Smooth muscle cell (in vitro differentiated cells): ENCODE measurements around the gene SHH. TPM values are rescaled to one million over a fixed set of nuclear protein-coding genes. Genes with fewer than 3 reads are reported as not detected.

Experiments
- DNase-seq: peaks from one replicate; lab custom pipeline; 2025; ENCODE audit not compliant: unreplicated experiment; lab: John Stamatoyannopoulos, UW
- H2AFZ ChIP-seq: fragments of 200-600 bp; sonication (generic); 2 replicates; pipeline ENCODE4 v1.6.0; 2016; ENCODE audit warnings: antibody characterized with exemption, low read depth, mild to moderate bottlenecking
- H3F3A ChIP-seq: fragments of 200-600 bp; sonication (generic); 2 replicates; pipeline ENCODE4 v1.6.0; 2017; ENCODE audit warnings: antibody characterized with exemption, low read depth
- H3K27ac ChIP-seq: fragments of 200-600 bp; sonication (generic); 2 replicates; pipeline ENCODE4 v1.5.1; 2016; ENCODE audit warnings: low read depth, mild to moderate bottlenecking
- H3K27me3 ChIP-seq: fragments of 200-600 bp; sonication (generic); 2 replicates; pipeline ENCODE4 v1.6.1; 2016; ENCODE audit warnings: low read depth, mild to moderate bottlenecking
- H3K36me3 ChIP-seq: fragments of 200-600 bp; sonication (generic); 2 replicates; pipeline ENCODE4 v1.5.1; 2016; ENCODE audit warnings: low read depth
- H3K4me1 ChIP-seq: fragments of 200-600 bp; sonication (generic); 2 replicates; pipeline ENCODE4 v1.5.1; 2016; ENCODE audit warnings: low read depth
- H3K4me2 ChIP-seq: fragments of 200-600 bp; sonication (generic); 2 replicates; pipeline ENCODE4 v1.6.0; 2016; ENCODE audit warnings: mild to moderate bottlenecking
- H3K4me3 ChIP-seq: fragments of 200-600 bp; sonication (generic); 2 replicates; pipeline ENCODE4 v1.5.1; 2016; ENCODE audit warnings: mild to moderate bottlenecking
- H3K79me2 ChIP-seq: fragments of 200-600 bp; sonication (generic); 2 replicates; pipeline ENCODE4 v1.6.0; 2016; ENCODE audit warnings: low read depth, mild to moderate bottlenecking
- H3K9ac ChIP-seq: fragments of 200-600 bp; sonication (generic); 2 replicates; pipeline ENCODE4 v1.6.0; 2016; ENCODE audit warnings: low read depth
- H3K9me3 ChIP-seq: fragments of 200-600 bp; sonication (generic); replicated peaks from 2 replicates; pipeline ENCODE4 v1.5.1; 2016; ENCODE audit warnings: low read depth
- H4K20me1 ChIP-seq: fragments of 200-600 bp; sonication (generic); 2 replicates; pipeline ENCODE4 v1.6.0; 2016; ENCODE audit warnings: low read depth
- CTCF ChIP-seq: fragments of 200-600 bp; sonication (generic); IDR thresholded peaks from 2 replicates; pipeline ENCODE4 v1.5.1; 2017; ENCODE audit warnings: borderline replicate concordance, mild to moderate bottlenecking, antibody characterized with exemption; ENCODE audit not compliant: insufficient read depth, poor library complexity, severe bottlenecking
- WGBS: methylation state at CpG from one replicate; pipeline ENCODE4 v1.1.7; 2016; ENCODE audit warnings: low lambda C conversion rate; 5-methylcytosine and 5-hydroxymethylcytosine counted together
- polyA plus RNA-seq: library from polyadenylated mRNA; unstranded; fragments of >200 nt; fragmentation: Nextera tagmentation; extraction: Ambion mirVana; gene quantifications from 2 replicates; pipeline ENCODE4 v1.2.1, GENCODE V29; 2016
- total RNA-seq: library from RNA; depleted of rRNA; stranded (reverse); fragments of >200 nt; gene quantifications from 2 replicates; pipeline ENCODE4 v1.2.3, GENCODE V29; 2014

SHH gene
- total and polyA plus RNA-seq, 2 experiments from 2014 or later: not detected

DNA sequence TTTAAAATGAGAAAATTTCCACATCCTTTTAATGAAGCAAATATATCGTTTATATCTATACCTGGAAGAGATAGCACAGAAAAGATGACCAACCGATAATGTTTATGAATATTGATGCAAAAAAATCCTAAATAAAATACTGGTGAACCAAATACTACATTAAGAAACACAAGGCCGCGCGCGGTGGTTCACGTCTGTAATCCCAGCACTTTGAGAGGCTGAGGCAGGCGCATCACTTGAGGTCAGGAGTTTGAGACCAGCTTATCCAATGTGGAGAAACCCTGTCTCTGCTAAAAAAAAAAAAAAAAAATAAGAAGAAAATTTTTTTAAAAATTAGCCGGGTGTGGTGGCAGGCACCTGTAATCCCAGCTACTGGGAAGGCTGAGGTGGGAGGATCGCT, 25.8 kb downstream of the SHH start:
- Histone ChIP-seq H3K4me3 (no peak overlapping the region), H3K27me3 (no peaks in the 10 kb centered on the region), H3K4me2 (peak overlapping the region; percentile 95), H3K9me3 (no peaks in the 10 kb centered on the region), H2AFZ (no peak overlapping the region), H3K36me3 (no peaks in the 10 kb centered on the region), H4K20me1 (no peaks in the 10 kb centered on the region), H3F3A (peaks cover 7% of the 10 kb centered on the region), H3K4me1 (no peaks in the 10 kb centered on the region), H3K79me2 (no peaks in the 10 kb centered on the region), H3K9ac (no peak overlapping the region), H3K27ac (no peak overlapping the region)
- no peak for DNase-seq
- 89% methylated on average over 10 of the region's 10 CpGs for WGBS
- TF ChIP-seq CTCF: no peak

DNA sequence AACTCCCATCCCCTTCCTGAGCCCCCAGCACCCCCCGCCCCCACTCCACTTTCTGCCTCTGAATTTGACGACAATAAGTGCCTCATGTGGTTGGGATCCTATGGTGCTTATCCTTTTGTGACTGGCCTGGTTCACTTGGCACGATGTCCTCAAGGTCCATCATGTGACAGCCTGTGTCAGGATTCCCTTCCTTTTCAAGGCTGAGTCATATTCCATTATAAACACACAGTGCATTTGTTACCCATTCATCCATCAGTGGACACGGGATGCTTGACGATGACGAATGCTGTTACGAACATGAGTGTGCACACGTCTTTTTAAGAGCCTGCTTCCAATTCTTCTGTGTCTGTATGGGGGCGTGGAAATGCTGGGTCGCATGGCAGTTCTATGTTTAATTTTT, 26.7 kb downstream of the SHH start:
- H4K20me1 ChIP-seq: no peaks in the 10 kb centered on the region
- no peaks in the 10 kb centered on the region for H3K36me3 ChIP-seq
- no peak overlapping the region for H3K9ac ChIP-seq
- no peak for TF ChIP-seq CTCF
- no peaks in the 10 kb centered on the region for H3K79me2 ChIP-seq
- no peak overlapping the region for H2AFZ ChIP-seq
- no peak overlapping the region for H3K4me2 ChIP-seq
- H3K9me3 ChIP-seq: no peaks in the 10 kb centered on the region
- peaks cover 7% of the 10 kb centered on the region for H3F3A ChIP-seq
- WGBS: 94% methylated on average over 10 of the region's 10 CpGs
- no peak overlapping the region for H3K4me3 ChIP-seq
- H3K27me3 ChIP-seq: no peaks in the 10 kb centered on the region
- no peak overlapping the region for H3K27ac ChIP-seq
- no peak for DNase-seq
- no peaks in the 10 kb centered on the region for H3K4me1 ChIP-seq

- no peak overlapping the region for H3K9ac ChIP-seq
- H3K79me2 ChIP-seq: no peaks in the 10 kb centered on the region
- H3K4me2 ChIP-seq: no peak overlapping the region
- no peak for TF ChIP-seq CTCF
- DNase-seq: no peak
- H2AFZ ChIP-seq: no peak overlapping the region
- H3K4me1 ChIP-seq: no peaks in the 10 kb centered on the region
- 97% methylated on average over 10 of the region's 10 CpGs for WGBS
- no peak overlapping the region for H3K27ac ChIP-seq
- H3F3A ChIP-seq: peaks cover 7% of the 10 kb centered on the region
- peaks cover 24% of the 10 kb centered on the region for H4K20me1 ChIP-seq
- no peak overlapping the region for H3K4me3 ChIP-seq
- no peaks in the 10 kb centered on the region for H3K27me3 ChIP-seq
- H3K9me3 ChIP-seq: no peaks in the 10 kb centered on the region
- H3K36me3 ChIP-seq: no peaks in the 10 kb centered on the region
Observed at GRCh38 chr7:155782466-155782865, 29.8 kb downstream of the SHH start.

DNA sequence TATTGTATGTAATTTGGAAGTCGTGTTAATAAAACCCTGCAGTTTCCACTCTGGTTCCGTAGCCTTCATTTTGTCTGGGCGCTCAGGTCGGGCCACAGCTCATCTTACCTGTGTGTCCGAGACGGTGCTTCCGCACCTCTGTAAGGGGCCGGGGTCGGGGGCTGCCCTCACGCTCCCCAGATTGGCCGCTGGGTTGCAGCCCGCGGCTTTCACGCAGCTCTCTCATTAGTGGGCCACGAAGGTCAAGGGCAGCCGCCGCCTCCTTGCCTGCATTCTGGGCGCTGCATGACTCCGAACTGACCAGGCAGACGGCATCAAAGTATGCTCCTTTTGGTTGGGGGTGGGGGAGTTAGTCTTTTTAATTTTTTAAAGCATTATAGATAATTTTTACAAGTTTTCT, 30.8 kb downstream of the SHH start:
- TF ChIP-seq CTCF: no peak
- Histone ChIP-seq H3K27me3 (no peaks in the 10 kb centered on the region), H3K9me3 (no peaks in the 10 kb centered on the region), H4K20me1 (peaks cover 24% of the 10 kb centered on the region), H3F3A (peaks cover 6% of the 10 kb centered on the region), H3K4me1 (no peaks in the 10 kb centered on the region), H3K79me2 (no peaks in the 10 kb centered on the region), H3K27ac (no peak overlapping the region), H3K9ac (no peak overlapping the region), H3K36me3 (no peaks in the 10 kb centered on the region), H2AFZ (no peak overlapping the region), H3K4me2 (no peak overlapping the region), H3K4me3 (no peak overlapping the region)
- DNase-seq: no peak
- WGBS: 96% methylated on average over 20 of the region's 20 CpGs
